ENCODE data around the gene FTCD.
"Not testable (repeated sequence)": the region's sequence is repeated elsewhere in the genome, so short reads cannot be mapped to it uniquely, and the experiment has no call there.

The FTCD gene

GRCh38 chr21:46155514-46156377, at the start of gene FTCD:
Gene FTCD (minus strand): TSS chr21:46155579. CDS start chr21:46155523, 56 bp downstream.
- DNase-seq (ENCODE audit: low read depth in 1 of 2, low spot score in 1 of 2), result no peak

- DNase-seq (ENCODE audit: low read depth in 1 of 2, low spot score in 1 of 2), result no peak
These were observed 49.8 kb upstream of the FTCD start for GRCh38 chr21:46205166-46205565.

GRCh38 chr21:46203203-46203600, 47.8 kb upstream of the FTCD start:
- no peak for DNase-seq (ENCODE audit: low read depth in 1 of 2, low spot score in 1 of 2)

GRCh38 chr21:46202592-46203202, 47.3 kb upstream of the FTCD start:
- no peak for DNase-seq (ENCODE audit: low read depth in 1 of 2, low spot score in 1 of 2)

- DNase-seq (ENCODE audit: low read depth in 1 of 2, low spot score in 1 of 2), result not testable (repeated sequence)
These were observed 45.8 kb upstream of the FTCD start for GRCh38 chr21:46200877-46201803.

- no peak for DNase-seq (ENCODE audit: low read depth in 1 of 2, low spot score in 1 of 2)
These were observed 44.3 kb upstream of the FTCD start for GRCh38 chr21:46199436-46200373.

- no peak for DNase-seq (ENCODE audit: low read depth in 1 of 2, low spot score in 1 of 2)
These were observed 41.4 kb upstream of the FTCD start for GRCh38 chr21:46196733-46197132.

GRCh38 chr21:46195595-46196195, 40.3 kb upstream of the FTCD start:
- no peak for DNase-seq (ENCODE audit: low read depth in 1 of 2, low spot score in 1 of 2)

- DNase-seq (ENCODE audit: low read depth in 1 of 2, low spot score in 1 of 2), result no peak
These were observed 39.3 kb upstream of the FTCD start for GRCh38 chr21:46194374-46195334.

GRCh38 chr21:46193829-46194373, 38.5 kb upstream of the FTCD start:
- no peak for DNase-seq (ENCODE audit: low read depth in 1 of 2, low spot score in 1 of 2)

- no peak for DNase-seq (ENCODE audit: low read depth in 1 of 2, low spot score in 1 of 2)
These were observed 36.6 kb upstream of the FTCD start for GRCh38 chr21:46191686-46192575.

GRCh38 chr21:46191257-46191685, 35.9 kb upstream of the FTCD start:
- no peak for DNase-seq (ENCODE audit: low read depth in 1 of 2, low spot score in 1 of 2)

- no peak for DNase-seq (ENCODE audit: low read depth in 1 of 2, low spot score in 1 of 2)
These were observed 35.2 kb upstream of the FTCD start for GRCh38 chr21:46190491-46191131.

- no peak for DNase-seq (ENCODE audit: low read depth in 1 of 2, low spot score in 1 of 2)
These were observed 34.6 kb upstream of the FTCD start for GRCh38 chr21:46189959-46190490.

- no peak for DNase-seq (ENCODE audit: low read depth in 1 of 2, low spot score in 1 of 2)
These were observed 34.0 kb upstream of the FTCD start for GRCh38 chr21:46189213-46189958.
